ENCODE measurements around the gene CDADC1. TPM values are rescaled to one million over a fixed set of nuclear protein-coding genes. Genes with fewer than 3 reads are reported as not detected.

CDADC1 gene
- total and polyA plus RNA-seq, 2 of the 13 experiments (the other 11 are each of a cell fraction or from before 2014, with no cell fraction given) = 2.4 to 9.0 TPM

DNA sequence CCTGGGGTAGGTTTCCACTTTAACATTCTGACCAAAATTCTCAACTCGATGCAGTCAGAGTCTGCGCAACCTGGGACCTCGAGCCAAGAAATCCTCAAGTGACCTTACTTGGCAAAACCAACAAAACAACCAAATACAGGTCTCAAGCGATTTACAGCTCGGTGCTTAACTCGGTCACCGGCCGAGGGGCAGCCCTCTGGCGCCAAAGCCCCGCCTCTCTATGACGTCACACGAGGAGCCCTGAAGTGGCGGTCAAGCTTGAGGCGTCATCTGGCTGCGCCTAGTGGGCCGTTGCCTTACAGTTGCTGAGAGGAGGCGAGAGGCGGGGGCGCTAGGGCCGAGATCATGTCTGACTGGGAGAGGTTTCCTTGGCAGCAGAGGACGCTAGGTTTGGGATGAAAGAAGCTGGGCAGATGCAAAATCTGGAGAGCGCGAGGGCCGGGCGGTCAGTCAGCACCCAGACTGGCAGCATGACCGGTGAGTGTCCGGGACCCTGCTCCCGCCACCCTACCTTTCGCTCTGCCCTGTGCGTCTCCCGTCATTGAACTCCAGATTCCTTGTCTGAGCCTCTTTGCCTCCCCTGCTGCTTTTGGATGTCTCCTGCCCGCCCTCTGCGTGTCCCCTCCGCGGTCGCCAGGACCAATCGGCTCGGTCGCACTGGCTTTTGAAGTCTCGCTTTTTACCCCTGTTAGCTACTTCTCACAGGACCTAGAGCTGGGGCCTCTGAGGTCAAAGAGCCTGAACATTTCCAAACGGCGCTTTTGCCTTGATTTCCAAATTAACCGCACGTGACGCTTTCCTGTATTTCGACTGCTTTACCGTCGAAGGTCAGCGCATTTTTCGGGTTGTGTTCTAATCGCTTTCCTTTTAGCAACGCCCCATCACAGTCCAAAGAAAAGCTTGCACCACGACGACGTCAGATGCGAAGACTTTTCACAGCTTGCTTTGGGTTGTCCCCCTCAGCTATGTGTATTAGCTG is at the start of gene CDADC1 (continued):
- TF ChIP-seq, protein P1, sequence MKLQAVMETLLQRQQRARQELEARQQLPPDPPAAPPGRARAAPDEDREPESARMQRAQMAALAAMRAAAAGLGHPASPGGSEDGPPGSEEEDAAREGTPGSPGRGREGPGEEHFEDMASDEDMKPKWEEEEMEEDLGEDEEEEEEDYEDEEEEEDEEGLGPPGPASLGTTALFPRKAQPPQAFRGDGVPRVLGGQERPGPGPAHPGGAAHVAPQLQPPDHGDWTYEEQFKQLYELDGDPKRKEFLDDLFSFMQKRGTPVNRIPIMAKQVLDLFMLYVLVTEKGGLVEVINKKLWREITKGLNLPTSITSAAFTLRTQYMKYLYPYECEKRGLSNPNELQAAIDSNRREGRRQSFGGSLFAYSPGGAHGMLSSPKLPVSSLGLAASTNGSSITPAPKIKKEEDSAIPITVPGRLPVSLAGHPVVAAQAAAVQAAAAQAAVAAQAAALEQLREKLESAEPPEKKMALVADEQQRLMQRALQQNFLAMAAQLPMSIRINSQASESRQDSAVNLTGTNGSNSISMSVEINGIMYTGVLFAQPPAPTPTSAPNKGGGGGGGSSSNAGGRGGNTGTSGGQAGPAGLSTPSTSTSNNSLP (IDR thresholded peaks at IDR 0.05; ENCODE audit: low read depth, low read length) = no peak
- TF ChIP-seq SP4 (CRISPR knock-in tag; IDR thresholded peaks at IDR 0.05) = peak; percentile 82; the same call in 1 of the 2 replicates
- TF ChIP-seq ZNF558 (CRISPR knock-in tag; IDR thresholded peaks at IDR 0.05; ENCODE audit: borderline replicate concordance) = no peak
- TF ChIP-seq, protein P2, sequence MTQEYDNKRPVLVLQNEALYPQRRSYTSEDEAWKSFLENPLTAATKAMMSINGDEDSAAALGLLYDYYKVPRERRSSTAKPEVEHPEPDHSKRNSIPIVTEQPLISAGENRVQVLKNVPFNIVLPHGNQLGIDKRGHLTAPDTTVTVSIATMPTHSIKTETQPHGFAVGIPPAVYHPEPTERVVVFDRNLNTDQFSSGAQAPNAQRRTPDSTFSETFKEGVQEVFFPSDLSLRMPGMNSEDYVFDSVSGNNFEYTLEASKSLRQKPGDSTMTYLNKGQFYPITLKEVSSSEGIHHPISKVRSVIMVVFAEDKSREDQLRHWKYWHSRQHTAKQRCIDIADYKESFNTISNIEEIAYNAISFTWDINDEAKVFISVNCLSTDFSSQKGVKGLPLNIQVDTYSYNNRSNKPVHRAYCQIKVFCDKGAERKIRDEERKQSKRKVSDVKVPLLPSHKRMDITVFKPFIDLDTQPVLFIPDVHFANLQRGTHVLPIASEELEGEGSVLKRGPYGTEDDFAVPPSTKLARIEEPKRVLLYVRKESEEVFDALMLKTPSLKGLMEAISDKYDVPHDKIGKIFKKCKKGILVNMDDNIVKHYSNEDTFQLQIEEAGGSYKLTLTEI (CRISPR knock-in tag; conservative IDR thresholded peaks at IDR 0.05) = no peak
- no peak for TF ChIP-seq ZNF7 (CRISPR knock-in tag; IDR thresholded peaks at IDR 0.05)
- TF ChIP-seq ZNF792 (CRISPR knock-in tag; IDR thresholded peaks at IDR 0.05) = no peak; the same call in 1 of the 2 replicates
- TF ChIP-seq, protein P3, sequence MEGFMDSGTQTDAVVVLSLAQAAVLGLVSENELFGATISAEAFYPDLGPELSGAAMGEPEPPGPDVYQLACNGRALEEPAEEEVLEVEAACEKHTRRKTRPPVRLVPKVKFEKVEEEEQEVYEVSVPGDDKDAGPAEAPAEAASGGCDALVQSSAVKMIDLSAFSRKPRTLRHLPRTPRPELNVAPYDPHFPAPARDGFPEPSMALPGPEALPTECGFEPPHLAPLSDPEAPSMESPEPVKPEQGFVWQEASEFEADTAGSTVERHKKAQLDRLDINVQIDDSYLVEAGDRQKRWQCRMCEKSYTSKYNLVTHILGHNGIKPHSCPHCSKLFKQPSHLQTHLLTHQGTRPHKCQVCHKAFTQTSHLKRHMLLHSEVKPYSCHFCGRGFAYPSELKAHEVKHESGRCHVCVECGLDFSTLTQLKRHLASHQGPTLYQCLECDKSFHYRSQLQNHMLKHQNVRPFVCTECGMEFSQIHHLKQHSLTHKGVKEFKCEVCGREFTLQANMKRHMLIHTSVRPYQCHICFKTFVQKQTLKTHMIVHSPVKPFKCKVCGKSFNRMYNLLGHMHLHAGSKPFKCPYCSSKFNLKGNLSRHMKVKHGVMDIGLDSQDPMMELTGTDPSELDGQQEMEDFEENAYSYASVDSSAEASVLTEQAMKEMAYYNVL (CRISPR knock-in tag; IDR thresholded peaks at IDR 0.05; ENCODE audit: borderline replicate concordance) = peak; percentile 50; the same call in 1 of the 2 replicates
- TF ChIP-seq NCOA1 (CRISPR knock-in tag; IDR thresholded peaks at IDR 0.05) = no peak
- TF ChIP-seq, protein P4, sequence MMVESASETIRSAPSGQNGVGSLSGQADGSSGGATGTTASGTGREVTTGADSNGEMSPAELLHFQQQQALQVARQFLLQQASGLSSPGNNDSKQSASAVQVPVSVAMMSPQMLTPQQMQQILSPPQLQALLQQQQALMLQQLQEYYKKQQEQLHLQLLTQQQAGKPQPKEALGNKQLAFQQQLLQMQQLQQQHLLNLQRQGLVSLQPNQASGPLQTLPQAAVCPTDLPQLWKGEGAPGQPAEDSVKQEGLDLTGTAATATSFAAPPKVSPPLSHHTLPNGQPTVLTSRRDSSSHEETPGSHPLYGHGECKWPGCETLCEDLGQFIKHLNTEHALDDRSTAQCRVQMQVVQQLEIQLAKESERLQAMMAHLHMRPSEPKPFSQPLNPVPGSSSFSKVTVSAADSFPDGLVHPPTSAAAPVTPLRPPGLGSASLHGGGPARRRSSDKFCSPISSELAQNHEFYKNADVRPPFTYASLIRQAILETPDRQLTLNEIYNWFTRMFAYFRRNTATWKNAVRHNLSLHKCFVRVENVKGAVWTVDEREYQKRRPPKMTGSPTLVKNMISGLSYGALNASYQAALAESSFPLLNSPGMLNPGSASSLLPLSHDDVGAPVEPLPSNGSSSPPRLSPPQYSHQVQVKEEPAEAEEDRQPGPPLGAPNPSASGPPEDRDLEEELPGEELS (CRISPR knock-in tag; IDR thresholded peaks at IDR 0.05) = no peak
- TF ChIP-seq, protein P5, sequence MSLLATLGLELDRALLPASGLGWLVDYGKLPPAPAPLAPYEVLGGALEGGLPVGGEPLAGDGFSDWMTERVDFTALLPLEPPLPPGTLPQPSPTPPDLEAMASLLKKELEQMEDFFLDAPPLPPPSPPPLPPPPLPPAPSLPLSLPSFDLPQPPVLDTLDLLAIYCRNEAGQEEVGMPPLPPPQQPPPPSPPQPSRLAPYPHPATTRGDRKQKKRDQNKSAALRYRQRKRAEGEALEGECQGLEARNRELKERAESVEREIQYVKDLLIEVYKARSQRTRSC (CRISPR knock-in tag; IDR thresholded peaks at IDR 0.05; ENCODE audit: low read depth) = no peak
- no peak for TF ChIP-seq ZSCAN20 (CRISPR knock-in tag; IDR thresholded peaks at IDR 0.05; ENCODE audit: borderline replicate concordance)
- TF ChIP-seq, protein P6, sequence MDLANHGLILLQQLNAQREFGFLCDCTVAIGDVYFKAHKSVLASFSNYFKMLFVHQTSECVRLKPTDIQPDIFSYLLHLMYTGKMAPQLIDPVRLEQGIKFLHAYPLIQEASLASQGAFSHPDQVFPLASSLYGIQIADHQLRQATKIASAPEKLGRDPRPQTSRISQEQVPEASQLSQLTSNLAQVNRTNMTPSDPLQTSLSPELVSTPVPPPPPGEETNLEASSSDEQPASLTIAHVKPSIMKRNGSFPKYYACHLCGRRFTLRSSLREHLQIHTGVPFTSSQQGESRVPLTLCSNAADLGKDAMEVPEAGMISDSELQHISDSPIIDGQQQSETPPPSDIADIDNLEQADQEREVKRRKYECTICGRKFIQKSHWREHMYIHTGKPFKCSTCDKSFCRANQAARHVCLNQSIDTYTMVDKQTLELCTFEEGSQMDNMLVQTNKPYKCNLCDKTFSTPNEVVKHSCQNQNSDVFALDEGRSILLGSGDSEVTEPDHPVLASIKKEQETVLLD (CRISPR knock-in tag; IDR thresholded peaks at IDR 0.05; ENCODE audit: low read depth) = no peak
- TF ChIP-seq, protein P7, sequence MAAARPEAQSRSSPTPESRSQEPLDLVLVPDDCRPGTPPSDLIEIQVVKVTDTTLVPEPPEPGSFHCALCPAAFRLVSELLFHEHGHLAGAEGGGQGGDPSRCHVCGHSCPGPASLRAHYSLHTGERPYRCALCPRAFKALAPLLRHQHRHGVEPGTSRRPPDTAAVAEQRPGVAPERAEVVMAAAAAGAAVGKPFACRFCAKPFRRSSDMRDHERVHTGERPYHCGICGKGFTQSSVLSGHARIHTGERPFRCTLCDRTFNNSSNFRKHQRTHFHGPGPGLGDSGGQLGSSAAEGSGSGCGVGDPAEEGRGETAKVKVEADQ (CRISPR knock-in tag; IDR thresholded peaks at IDR 0.05; ENCODE audit: borderline replicate concordance) = 0 out of 2 replicates have a peak, but pooled peaks have one; percentile 42
- no peak for TF ChIP-seq ZMYM2 (CRISPR knock-in tag; IDR thresholded peaks at IDR 0.05)
- peak; percentile 69 for TF ChIP-seq GABPB1 (CRISPR knock-in tag; IDR thresholded peaks at IDR 0.05)
- TF ChIP-seq RNF2 (conservative IDR thresholded peaks at IDR 0.05; ENCODE audit: low read depth) = no peak

Measured in HepG2 (cell line).